Urinary bladder (tissue), 4 donors: Measurements from ENCODE around the gene RPS6KA2. TPM values are rescaled to one million over a fixed set of nuclear protein-coding genes. Genes with fewer than 3 reads are reported as not detected.

Experiments used
- DNase-seq: peaks from one replicate; pipeline ENCODE4 v3.0.0-alpha.2; 2015; ENCODE audit errors: extremely low spot score
- H3K27ac ChIP-seq: one replicate; pipeline ENCODE4 v1.5.1; 2013; ENCODE audit warnings: low read depth, mild to moderate bottlenecking, moderate library complexity
- H3K36me3 ChIP-seq: one replicate; pipeline ENCODE4 v1.6.1; 2013; ENCODE audit warnings: mild to moderate bottlenecking, moderate library complexity; ENCODE audit not compliant: insufficient read depth
- H3K4me1 ChIP-seq: one replicate; pipeline ENCODE4 v1.6.1; 2013; ENCODE audit warnings: mild to moderate bottlenecking, moderate library complexity; ENCODE audit not compliant: insufficient read depth
- H3K4me3 ChIP-seq: one replicate; pipeline ENCODE4 v1.5.1; 2013; ENCODE audit warnings: low read depth, low read length
- WGBS: extraction: QIAGEN DNeasy Blood & Tissue Kit; methylation state at CpG from one replicate; pipeline ENCODE4 v1.1.7; 2013; 5-methylcytosine and 5-hydroxymethylcytosine counted together
- polyA plus RNA-seq: library from polyadenylated mRNA; stranded (reverse); fragments of 200-250 nt; gene quantifications from one replicate; pipeline ENCODE4 v1.2.3, GENCODE V29; 2013
- total RNA-seq: library from RNA; depleted of rRNA; stranded (reverse); fragments of >200 nt; gene quantifications from one replicate; pipeline ENCODE4 v1.2.3, GENCODE V29; 2014
- donor health status: healthy with polysubstance abuse.
- donor health status: healthy.

RPS6KA2 gene
- total and polyA plus RNA-seq, 2 donors = 34.7 to 67.0 TPM

- H3K4me1 ChIP-seq = no peaks in the 10 kb centered on the region
- WGBS = 76% methylated on average over 9 of the region's 9 CpGs
- no peak for DNase-seq
- H3K4me3 ChIP-seq = no peak overlapping the region
- H3K36me3 ChIP-seq = no peaks in the 10 kb centered on the region
- no peak overlapping the region for H3K27ac ChIP-seq
Measured at GRCh38 chr6:166610069-166610468, 17.0 kb downstream of the RPS6KA2 start.

- H3K36me3 ChIP-seq = no peaks in the 10 kb centered on the region
- H3K4me1 ChIP-seq = no peaks in the 10 kb centered on the region
- WGBS = 29% methylated on average over 4 of the region's 4 CpGs
- H3K4me3 ChIP-seq = no peak overlapping the region
- DNase-seq = no peak
- no peak overlapping the region for H3K27ac ChIP-seq
Measured at GRCh38 chr6:166608774-166609173, 18.3 kb downstream of the RPS6KA2 start.

GRCh38 chr6:166605752-166606151, 21.3 kb downstream of the RPS6KA2 start:
- H3K36me3 ChIP-seq = no peaks in the 10 kb centered on the region
- 93% methylated on average over 6 of the region's 6 CpGs for WGBS
- H3K4me3 ChIP-seq = no peak overlapping the region
- H3K27ac ChIP-seq = no peak overlapping the region
- no peak for DNase-seq
- no peaks in the 10 kb centered on the region for H3K4me1 ChIP-seq

- 92% methylated on average over 6 of the region's 6 CpGs for WGBS
- DNase-seq = no peak
Measured at GRCh38 chr6:166604911-166605310, 22.1 kb downstream of the RPS6KA2 start.

GRCh38 chr6:166604328-166604727, 22.7 kb downstream of the RPS6KA2 start:
- H3K36me3 ChIP-seq = no peaks in the 10 kb centered on the region
- 97% methylated on average over 9 of the region's 9 CpGs for WGBS
- DNase-seq = no peak
- no peak overlapping the region for H3K27ac ChIP-seq
- H3K4me3 ChIP-seq = no peak overlapping the region
- no peaks in the 10 kb centered on the region for H3K4me1 ChIP-seq

More at GRCh38 chr6:166604911-166605310, 22.1 kb downstream of the RPS6KA2 start:
- H3K27ac ChIP-seq = no peak overlapping the region
- no peaks in the 10 kb centered on the region for H3K4me1 ChIP-seq
- H3K36me3 ChIP-seq = no peaks in the 10 kb centered on the region
- H3K4me3 ChIP-seq = no peak overlapping the region

GRCh38 chr6:166603043-166603690, 23.9 kb downstream of the RPS6KA2 start:
- H3K27ac ChIP-seq = no peak overlapping the region
- WGBS = 61% methylated on average over 14 of the region's 14 CpGs
- H3K4me1 ChIP-seq = no peaks in the 10 kb centered on the region
- no peak for DNase-seq
- no peak overlapping the region for H3K4me3 ChIP-seq
- no peaks in the 10 kb centered on the region for H3K36me3 ChIP-seq

GRCh38 chr6:166601956-166602355, 25.1 kb downstream of the RPS6KA2 start:
- WGBS = 98% methylated on average over 10 of the region's 10 CpGs
- no peak overlapping the region for H3K4me3 ChIP-seq
- H3K4me1 ChIP-seq = no peaks in the 10 kb centered on the region
- no peak overlapping the region for H3K27ac ChIP-seq
- no peak for DNase-seq
- H3K36me3 ChIP-seq = no peaks in the 10 kb centered on the region

GRCh38 chr6:166600931-166601330, 26.1 kb downstream of the RPS6KA2 start:
- no peak overlapping the region for H3K27ac ChIP-seq
- WGBS = 76% methylated on average over 2 of the region's 2 CpGs
- H3K4me1 ChIP-seq = no peaks in the 10 kb centered on the region
- DNase-seq = no peak
- no peaks in the 10 kb centered on the region for H3K36me3 ChIP-seq
- no peak overlapping the region for H3K4me3 ChIP-seq

GRCh38 chr6:166599205-166599604, 27.8 kb downstream of the RPS6KA2 start:
- 82% methylated on average over 5 of the region's 5 CpGs for WGBS

GRCh38 chr6:166598441-166599138, 28.5 kb downstream of the RPS6KA2 start:
- WGBS = 54% methylated on average over 11 of the region's 11 CpGs
- no peak for DNase-seq
- Histone ChIP-seq H3K4me3 (no peak overlapping the region), H3K4me1 (no peaks in the 10 kb centered on the region), H3K27ac (peak overlapping the region; percentile 48), H3K36me3 (no peaks in the 10 kb centered on the region)

More at GRCh38 chr6:166599205-166599604, 27.8 kb downstream of the RPS6KA2 start:
- H3K4me1 ChIP-seq = no peaks in the 10 kb centered on the region
- peak overlapping the region; percentile 48 for H3K27ac ChIP-seq
- no peak for DNase-seq
- no peaks in the 10 kb centered on the region for H3K36me3 ChIP-seq
- H3K4me3 ChIP-seq = no peak overlapping the region

- no peaks in the 10 kb centered on the region for H3K36me3 ChIP-seq
- H3K4me1 ChIP-seq = no peaks in the 10 kb centered on the region
- DNase-seq = no peak
- WGBS = 77% methylated on average over 10 of the region's 10 CpGs
- peak overlapping the region; percentile 70 for H3K27ac ChIP-seq
- no peak overlapping the region for H3K4me3 ChIP-seq
Measured at GRCh38 chr6:166597711-166598440, 29.2 kb downstream of the RPS6KA2 start.

- Histone ChIP-seq H3K27ac (no peak overlapping the region), H3K4me3 (no peak overlapping the region), H3K4me1 (no peaks in the 10 kb centered on the region), H3K36me3 (no peaks in the 10 kb centered on the region)
- DNase-seq = no peak
- 96% methylated on average over 15 of the region's 15 CpGs for WGBS
Measured at GRCh38 chr6:166596776-166597507, 30.1 kb downstream of the RPS6KA2 start.

- no peak overlapping the region for H3K4me3 ChIP-seq
- DNase-seq = no peak
- WGBS = 95% methylated on average over 6 of the region's 6 CpGs
- H3K36me3 ChIP-seq = no peaks in the 10 kb centered on the region
- H3K27ac ChIP-seq = no peak overlapping the region
- H3K4me1 ChIP-seq = no peaks in the 10 kb centered on the region
Measured at GRCh38 chr6:166595949-166596348, 31.1 kb downstream of the RPS6KA2 start.
